HepG2 (cell line): Measurements from ENCODE around the gene SDE2. TPM values are rescaled to one million over a fixed set of nuclear protein-coding genes. Genes with fewer than 3 reads are reported as not detected.

Experiments
- ARNTL ChIP-seq: sonication (generic); formaldehyde crosslinking; IDR thresholded peaks from 2 replicates; pipeline ENCODE4 v1.4.0; 2020; ENCODE audit warnings: mild to moderate bottlenecking, missing genetic modification reagents
- ATF6 ChIP-seq: sonication (generic); formaldehyde crosslinking; conservative IDR thresholded peaks from 2 replicates; pipeline ENCODE4 v1.4.0; 2020; ENCODE audit warnings: missing genetic modification reagents
- CBX5 ChIP-seq: sonication (generic); formaldehyde crosslinking; IDR thresholded peaks from 2 replicates; pipeline ENCODE4 v1.4.0; 2020; ENCODE audit warnings: missing genetic modification reagents, borderline replicate concordance
- FIP1L1 ChIP-seq: fragments of 200-400 bp; formaldehyde crosslinking; IDR thresholded peaks from 2 replicates; pipeline ENCODE4 v1.6.1; 2018; ENCODE audit warnings: low read depth, mild to moderate bottlenecking, low read length, moderate library complexity, borderline replicate concordance; ENCODE audit not compliant: insufficient read depth
- KAT7 ChIP-seq: IDR thresholded peaks from 2 replicates; pipeline ENCODE4 v1.6.1; 2018; ENCODE audit warnings: borderline replicate concordance, missing compliant biosample characterization
- MEF2D ChIP-seq: sonication (generic); formaldehyde crosslinking; IDR thresholded peaks from 2 replicates; pipeline ENCODE4 v1.5.1; 2020; ENCODE audit warnings: mild to moderate bottlenecking, missing genetic modification reagents
- PAWR ChIP-seq: sonication (generic); formaldehyde crosslinking; IDR thresholded peaks from 2 replicates; pipeline ENCODE4 v1.4.0; 2020; ENCODE audit warnings: missing genetic modification reagents, mild to moderate bottlenecking, borderline replicate concordance
- PAX8 ChIP-seq: sonication (generic); formaldehyde crosslinking; IDR thresholded peaks from 2 replicates; pipeline ENCODE4 v1.8.0; 2022; ENCODE audit warnings: mild to moderate bottlenecking, missing genetic modification reagents, borderline replicate concordance
- SMARCC2 ChIP-seq: fragments of 450-650 bp; IDR thresholded peaks from 2 replicates; pipeline ENCODE4 v1.6.1; 2017; ENCODE audit warnings: antibody characterized with exemption, mild to moderate bottlenecking
- ZFP91 ChIP-seq: sonication (generic); formaldehyde crosslinking; IDR thresholded peaks from 2 replicates; pipeline ENCODE4 v1.9.0; 2022; ENCODE audit warnings: missing genetic modification reagents, mild to moderate bottlenecking, borderline replicate concordance
- ZHX1 ChIP-seq: sonication (generic); formaldehyde crosslinking; IDR thresholded peaks from 2 replicates; pipeline ENCODE4 v1.8.1; 2022; ENCODE audit warnings: low read depth, mild to moderate bottlenecking, missing genetic modification reagents
- ZNF546 ChIP-seq: sonication (generic); formaldehyde crosslinking; conservative IDR thresholded peaks from 2 replicates; pipeline ENCODE4 v1.8.1; 2023; ENCODE audit warnings: mild to moderate bottlenecking, missing genetic modification reagents
- polyA plus RNA-seq, 8 experiments: library from polyadenylated mRNA; depleted of rRNA in 3 of 8; stranded (reverse) in 7 of 8; unstranded in 1 of 8; fragments of >200 nt; fragmentation: Illumina TruSeq in 4 of 8; extraction: Trizol in 4 of 8; gene quantifications; 2 replicates each; pipeline versions ENCODE4 v1.2.1 to v1.2.3, GENCODE V29; 2011 to 2016; ENCODE audit warnings: low read depth in 4 of 8, missing spikeins in 1 of 8, mixed read lengths in 1 of 8; ENCODE audit not compliant: insufficient read depth in 1 of 8
- total RNA-seq, 5 experiments: library from RNA; depleted of rRNA; stranded (reverse); fragments of >200 nt; fragmentation: Illumina TruSeq; extraction: Trizol; gene quantifications; 2 replicates each; pipeline ENCODE4 v1.2.3, GENCODE V29; 2016; ENCODE audit warnings: low read depth in 1 of 5
- TF ChIP-seq, protein P1 (sequence below): sonication (generic); formaldehyde crosslinking; IDR thresholded peaks from 2 replicates; pipeline ENCODE4 v1.4.0; 2020; ENCODE audit warnings: missing genetic modification reagents, borderline replicate concordance
- TF ChIP-seq, protein P2 (sequence below): sonication (generic); formaldehyde crosslinking; IDR thresholded peaks from 2 replicates; pipeline ENCODE4 v1.4.0; 2020; ENCODE audit warnings: missing genetic modification reagents, borderline replicate concordance

Gene SDE2
- total and polyA plus RNA-seq, 2 of the 13 experiments (the other 11 are each of a cell fraction or from before 2014, with no cell fraction given), result 10.8 to 19.6 TPM

DNA sequence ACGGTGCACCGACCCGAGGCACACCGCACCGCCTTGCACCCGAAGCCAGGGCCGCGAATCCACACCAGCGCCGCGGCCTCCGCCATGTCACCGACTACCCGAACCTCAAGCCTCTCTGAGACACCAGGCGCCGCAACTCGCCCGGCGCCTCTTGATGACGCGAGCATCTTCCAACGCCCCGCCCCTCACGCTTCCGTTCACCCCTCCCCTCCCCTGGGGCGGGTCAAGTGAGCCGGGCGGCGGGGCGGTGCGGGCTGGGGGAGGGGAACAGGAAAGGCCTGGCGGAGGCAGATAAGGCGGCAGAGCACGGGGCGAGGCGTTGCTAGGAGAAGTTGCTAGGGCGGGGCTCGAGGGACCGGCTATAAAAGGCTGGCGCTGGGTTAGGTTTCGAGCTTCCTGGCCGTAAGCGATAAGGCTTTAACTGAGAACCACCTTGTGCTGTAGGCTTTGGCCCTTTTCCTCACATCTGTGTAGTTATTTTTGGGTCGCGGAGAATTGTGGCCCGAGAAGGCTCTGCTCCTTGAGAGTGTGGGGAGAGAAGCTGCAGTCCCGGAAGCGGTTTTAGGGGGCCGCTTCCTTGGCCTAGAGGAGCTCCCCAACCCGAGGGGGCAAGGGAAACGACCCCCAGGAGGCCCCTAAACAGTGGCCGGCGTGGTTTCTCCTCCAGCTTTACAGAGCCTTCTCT, at the start of gene SDE2 (continued):
- TF ChIP-seq, protein P1, sequence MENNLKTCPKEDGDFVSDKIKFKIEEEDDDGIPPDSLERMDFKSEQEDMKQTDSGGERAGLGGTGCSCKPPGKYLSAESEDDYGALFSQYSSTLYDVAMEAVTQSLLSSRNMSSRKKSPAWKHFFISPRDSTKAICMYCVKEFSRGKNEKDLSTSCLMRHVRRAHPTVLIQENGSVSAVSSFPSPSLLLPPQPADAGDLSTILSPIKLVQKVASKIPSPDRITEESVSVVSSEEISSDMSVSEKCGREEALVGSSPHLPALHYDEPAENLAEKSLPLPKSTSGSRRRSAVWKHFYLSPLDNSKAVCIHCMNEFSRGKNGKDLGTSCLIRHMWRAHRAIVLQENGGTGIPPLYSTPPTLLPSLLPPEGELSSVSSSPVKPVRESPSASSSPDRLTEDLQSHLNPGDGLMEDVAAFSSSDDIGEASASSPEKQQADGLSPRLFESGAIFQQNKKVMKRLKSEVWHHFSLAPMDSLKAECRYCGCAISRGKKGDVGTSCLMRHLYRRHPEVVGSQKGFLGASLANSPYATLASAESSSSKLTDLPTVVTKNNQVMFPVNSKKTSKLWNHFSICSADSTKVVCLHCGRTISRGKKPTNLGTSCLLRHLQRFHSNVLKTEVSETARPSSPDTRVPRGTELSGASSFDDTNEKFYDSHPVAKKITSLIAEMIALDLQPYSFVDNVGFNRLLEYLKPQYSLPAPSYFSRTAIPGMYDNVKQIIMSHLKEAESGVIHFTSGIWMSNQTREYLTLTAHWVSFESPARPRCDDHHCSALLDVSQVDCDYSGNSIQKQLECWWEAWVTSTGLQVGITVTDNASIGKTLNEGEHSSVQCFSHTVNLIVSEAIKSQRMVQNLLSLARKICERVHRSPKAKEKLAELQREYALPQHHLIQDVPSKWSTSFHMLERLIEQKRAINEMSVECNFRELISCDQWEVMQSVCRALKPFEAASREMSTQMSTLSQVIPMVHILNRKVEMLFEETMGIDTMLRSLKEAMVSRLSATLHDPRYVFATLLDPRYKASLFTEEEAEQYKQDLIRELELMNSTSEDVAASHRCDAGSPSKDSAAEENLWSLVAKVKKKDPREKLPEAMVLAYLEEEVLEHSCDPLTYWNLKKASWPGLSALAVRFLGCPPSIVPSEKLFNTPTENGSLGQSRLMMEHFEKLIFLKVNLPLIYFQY, result peak; percentile 66; the same call in 1 of the 2 replicates
- TF ChIP-seq ATF6 (CRISPR knock-in tag) (no peak), PAWR (CRISPR knock-in tag) (no peak), FIP1L1 (no peak), SMARCC2 (no peak), ZHX1 (CRISPR knock-in tag) (0 out of 2 replicates have a peak, but pooled peaks have one; percentile 61), KAT7 (CRISPR knock-in tag) (peak; percentile 38; the same call in 1 of the 2 replicates), MEF2D (CRISPR knock-in tag) (peak; percentile 26; the same call in 1 of the 2 replicates), CBX5 (no peak), ZFP91 (peak; percentile 17; the same call in 1 of the 2 replicates), ZNF546 (CRISPR knock-in tag) (0 out of 2 replicates have a peak, but pooled peaks have one; percentile 30), PAX8 (no peak), ARNTL (CRISPR knock-in tag) (peak; percentile 37; the same call in 1 of the 2 replicates)
- TF ChIP-seq, protein P2, sequence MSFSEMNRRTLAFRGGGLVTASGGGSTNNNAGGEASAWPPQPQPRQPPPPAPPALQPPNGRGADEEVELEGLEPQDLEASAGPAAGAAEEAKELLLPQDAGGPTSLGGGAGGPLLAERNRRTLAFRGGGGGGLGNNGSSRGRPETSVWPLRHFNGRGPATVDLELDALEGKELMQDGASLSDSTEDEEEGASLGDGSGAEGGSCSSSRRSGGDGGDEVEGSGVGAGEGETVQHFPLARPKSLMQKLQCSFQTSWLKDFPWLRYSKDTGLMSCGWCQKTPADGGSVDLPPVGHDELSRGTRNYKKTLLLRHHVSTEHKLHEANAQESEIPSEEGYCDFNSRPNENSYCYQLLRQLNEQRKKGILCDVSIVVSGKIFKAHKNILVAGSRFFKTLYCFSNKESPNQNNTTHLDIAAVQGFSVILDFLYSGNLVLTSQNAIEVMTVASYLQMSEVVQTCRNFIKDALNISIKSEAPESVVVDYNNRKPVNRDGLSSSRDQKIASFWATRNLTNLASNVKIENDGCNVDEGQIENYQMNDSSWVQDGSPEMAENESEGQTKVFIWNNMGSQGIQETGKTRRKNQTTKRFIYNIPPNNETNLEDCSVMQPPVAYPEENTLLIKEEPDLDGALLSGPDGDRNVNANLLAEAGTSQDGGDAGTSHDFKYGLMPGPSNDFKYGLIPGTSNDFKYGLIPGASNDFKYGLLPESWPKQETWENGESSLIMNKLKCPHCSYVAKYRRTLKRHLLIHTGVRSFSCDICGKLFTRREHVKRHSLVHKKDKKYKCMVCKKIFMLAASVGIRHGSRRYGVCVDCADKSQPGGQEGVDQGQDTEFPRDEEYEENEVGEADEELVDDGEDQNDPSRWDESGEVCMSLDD (CRISPR knock-in tag), result no peak
